GM21717 (cell line): ENCODE data around the gene CES2.

Experiments
- ATAC-seq: cut with Tn5 transposase; IDR thresholded peaks from one replicate; pipeline ENCODE4 v1.9.1; 2021; ENCODE audit warnings: mild to moderate bottlenecking, moderate library complexity; ENCODE audit not compliant: unreplicated experiment

Gene CES2

DNA sequence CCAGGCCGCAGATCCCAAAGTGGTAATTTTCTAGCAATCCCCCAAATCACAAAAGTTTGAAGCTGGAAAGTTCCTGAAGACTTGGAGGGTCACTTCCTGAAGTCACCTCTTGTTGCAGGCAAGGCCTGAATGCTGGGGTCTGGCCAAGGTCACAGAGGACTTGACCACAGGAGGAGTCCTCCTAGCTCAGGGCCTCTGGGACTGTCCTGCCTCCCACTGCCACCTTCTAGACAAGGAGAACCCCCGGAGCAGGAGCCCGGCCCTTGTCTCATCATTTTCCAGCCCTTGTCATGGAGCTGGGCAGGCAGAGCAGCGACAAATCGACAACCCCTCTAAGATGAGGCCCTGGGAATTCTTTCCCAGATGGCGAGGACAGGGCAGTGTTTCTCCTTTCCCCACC, 17.0 kb upstream of the CES2 start:
- ATAC-seq = no peak

GRCh38 chr16:66918803-66919568, 16.3 kb upstream of the CES2 start, which contains the start of gene CDH16:
Gene CDH16 (minus strand): TSS chr16:66918885. CDS start chr16:66918065, 820 bp downstream.
- no peak for ATAC-seq

- no peak for ATAC-seq
Measured at GRCh38 chr16:66919569-66920298, 15.6 kb upstream of the CES2 start.

DNA sequence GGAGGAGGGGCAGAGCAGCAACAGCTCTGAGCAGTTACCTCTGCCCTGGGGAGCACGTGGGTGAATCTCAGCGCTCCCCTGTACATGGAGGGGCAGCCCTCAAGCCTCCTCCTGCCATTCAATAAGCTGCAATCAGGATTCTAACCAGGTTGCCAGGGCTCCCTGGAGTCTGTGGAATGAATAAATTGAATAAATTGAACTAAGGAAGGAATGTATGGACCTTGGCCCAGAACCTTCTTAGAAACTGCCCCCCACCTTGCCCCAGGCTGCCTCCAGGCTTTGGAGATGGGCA, 15.1 kb upstream of the CES2 start:
- no peak for ATAC-seq

DNA sequence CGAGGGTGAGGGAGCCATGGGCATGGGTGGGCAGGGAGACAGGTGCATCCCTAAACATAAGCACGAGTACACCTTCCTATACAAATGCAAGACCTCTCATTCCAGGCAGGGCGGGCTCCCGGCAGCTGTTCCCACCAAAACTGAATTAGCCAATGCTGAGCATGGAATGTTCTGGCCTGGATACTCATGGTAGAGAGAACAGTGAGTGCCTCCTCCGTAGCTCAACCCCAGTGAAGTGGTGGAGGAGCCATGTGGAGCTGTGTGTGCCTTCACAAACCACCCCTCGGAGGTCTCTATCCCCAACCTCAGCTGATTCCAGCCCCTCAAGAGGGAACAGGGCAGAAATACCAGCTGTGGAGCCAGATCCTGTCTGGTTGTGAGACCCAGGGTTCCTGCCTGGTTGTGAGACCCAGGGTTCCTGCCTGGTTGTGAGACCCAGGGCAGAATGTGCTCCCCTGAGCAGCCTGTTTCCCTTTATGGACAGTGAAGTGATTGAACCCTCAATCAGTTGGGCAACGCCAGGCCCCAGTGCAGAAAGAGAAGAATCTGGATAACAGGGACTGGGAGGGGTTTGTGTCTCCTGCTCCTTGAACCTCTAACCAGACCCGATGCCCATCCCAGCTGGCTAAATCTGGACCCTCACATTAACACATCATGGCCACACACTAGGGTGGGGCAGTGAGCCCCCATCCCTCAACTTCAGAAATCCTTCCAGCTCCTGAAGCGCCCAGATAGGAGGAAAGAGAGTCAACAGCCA, 14.2 kb upstream of the CES2 start:
- no peak for ATAC-seq

DNA sequence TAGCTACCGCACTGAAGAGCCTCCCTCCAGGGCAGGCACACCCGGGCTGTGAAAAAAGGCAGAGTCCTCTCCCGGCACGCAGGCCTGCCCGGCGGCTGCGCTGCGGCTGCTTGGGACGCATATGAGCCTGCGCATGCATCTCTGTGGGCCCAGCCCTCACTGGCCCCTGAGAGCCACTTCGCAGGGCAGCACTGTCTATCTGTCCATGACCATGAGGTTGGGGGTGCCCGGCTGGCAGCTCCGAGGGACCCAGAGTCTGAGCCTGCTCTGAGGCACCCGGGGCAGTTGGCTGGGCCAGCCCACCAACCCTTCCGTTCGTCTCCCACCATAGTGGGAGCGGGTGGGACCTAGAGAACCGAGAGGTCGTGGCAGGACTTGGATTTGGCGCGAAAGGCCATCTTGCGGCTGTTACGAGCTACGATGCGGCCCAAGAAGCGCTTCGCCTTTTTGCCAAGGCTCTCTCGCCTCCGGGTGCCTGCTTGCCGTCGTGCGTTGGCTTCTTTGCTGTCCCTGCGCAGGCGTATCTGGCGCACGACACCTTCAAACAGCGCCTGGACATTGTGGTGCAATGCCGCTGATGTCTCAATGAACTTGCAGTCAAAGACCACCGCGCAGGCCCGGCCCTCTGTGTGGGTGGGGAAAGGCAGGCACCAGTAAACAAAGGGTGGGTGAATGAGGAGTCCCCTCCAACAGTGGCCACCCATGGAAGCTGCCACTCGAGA, 13.4 kb upstream of the CES2 start:
- no peak for ATAC-seq

DNA sequence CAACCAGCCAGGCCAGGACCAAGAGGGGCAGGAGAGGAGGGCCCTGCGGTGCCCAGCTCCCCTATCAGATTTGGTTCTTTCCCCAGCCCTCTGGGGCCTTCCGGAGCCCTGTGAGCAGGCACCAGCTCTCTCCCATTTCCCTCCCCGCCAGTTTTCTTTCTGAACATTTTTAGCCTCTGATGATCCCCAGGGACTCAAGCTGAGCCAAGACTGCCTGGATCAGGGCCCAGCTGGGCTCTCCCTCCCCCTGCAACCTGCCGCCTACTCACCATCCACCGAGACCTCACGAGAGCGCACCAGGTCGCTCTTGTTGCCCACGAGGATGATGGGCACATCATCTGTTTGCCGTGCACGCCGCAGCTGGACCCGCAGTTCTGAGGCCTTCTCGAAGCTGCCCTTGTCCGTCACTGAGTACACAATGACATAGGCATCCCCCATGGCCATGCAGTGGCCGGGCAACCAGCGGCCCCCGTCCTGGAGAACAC, 12.0 kb upstream of the CES2 start:
- no peak for ATAC-seq

DNA sequence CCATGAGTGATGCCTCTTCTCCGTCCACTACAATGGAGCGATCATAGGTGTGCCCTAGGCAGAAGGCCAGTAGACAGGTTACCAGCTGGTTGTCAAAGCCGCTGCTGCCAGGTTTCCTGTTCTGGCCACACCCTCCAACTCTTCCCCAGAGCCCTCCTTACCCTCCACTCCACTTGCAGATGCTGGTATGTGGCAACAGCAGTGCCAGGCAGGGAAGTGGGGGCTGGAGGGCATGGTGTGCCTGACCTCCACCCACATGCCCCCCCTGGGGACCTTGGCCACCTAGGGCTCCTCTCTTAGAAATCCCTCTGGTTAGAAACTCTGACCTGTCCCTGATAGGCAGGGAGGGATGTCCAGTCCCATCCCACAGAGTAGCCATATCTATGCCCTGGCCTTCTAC, 11.4 kb upstream of the CES2 start:
- no peak for ATAC-seq

DNA sequence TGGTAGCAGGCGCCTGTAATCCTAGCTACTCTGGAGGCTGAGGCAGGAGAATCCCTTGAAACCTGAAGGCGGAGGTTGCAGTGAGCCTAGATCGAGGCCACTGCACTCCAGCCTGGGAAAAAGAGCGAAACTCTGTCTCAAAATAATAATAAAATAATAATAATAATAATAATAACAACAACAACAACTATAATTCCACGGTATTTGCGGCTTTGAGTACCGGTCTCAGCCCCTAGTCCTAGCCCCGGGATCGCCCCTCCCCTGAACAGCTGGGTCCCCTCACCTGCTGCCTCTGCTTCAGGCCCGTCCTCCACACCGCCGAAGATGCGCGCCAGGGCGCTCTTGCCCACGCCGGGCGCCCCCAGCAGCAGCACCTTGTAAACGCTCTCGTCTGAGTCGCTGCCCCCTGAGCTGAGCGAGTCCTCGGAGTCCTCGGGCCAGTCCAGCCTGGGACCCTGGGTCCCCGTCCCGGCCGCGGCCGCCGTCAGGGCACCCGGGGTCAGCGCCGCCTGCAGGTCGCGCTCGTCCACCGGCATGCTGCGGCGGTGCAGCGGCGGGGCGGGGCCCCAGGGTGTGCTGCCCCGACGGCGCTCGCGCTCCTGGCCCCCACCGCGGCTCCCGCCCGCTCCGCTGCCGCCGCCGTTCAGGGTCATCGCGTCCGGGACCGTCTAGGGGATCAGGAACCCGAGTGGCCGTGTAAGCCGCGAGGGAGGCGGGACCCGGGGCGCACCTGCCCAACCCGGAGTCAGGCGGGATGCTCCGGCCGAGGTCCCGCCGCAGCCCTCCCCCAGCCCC, 10.6 kb upstream of the CES2 start:
- no peak for ATAC-seq

DNA sequence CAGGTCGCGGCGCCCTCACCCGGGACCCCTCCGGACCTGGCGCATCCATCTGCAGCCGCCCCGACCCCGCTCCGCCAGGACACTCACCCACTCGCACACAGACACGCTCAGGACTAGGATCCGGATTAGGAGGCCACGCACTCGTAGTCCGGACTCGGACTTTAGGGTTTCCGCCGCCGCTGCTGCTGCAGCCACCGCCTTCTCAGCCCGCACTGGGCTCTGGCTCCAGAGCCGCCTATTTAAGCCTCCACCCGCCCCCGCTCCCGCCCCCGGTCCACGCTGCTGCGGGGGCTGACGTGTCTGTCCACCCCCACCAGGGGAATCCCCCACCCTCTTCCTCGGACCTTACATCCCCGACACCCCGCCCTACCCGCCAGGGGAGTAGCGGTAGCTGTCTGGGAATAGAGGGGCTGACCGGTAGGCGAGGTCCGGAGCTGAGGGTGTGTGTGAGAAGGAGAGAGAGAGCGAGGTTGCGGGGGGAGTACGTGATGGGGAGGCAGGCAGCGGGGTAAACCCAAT, 9.9 kb upstream of the CES2 start, which contains the start of gene RRAD:
TSS of gene RRAD (minus strand) at position 214 of the 519 bp plus-strand sequence. CDS start 356 bp downstream, outside the sequence.
- ATAC-seq = no peak

GRCh38 chr16:66926171-66926947, 9.0 kb upstream of the CES2 start:
- ATAC-seq = no peak

DNA sequence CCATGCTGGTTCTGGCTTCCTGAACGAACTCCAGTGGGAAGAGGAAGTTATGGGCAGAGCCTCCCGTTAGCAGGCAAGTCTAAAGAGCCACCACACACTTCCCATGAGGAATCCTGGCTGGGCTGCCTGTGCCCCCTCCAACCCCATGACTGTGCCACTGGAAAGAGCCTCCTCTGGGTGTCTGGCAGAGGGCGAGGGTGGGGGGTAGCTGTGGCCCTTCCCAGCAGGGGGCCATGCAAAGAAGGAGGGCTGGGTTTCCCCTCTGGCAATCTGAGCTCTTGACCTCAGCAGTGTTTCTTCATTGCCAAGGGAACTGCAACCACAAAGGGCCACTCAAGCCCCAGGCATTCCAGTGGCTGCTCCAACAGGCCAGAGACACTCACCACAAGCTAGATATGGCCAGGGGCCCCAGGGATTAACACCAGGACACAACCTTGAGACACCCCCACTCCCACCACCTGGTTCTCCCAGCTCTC, 8.3 kb upstream of the CES2 start:
- no peak for ATAC-seq

DNA sequence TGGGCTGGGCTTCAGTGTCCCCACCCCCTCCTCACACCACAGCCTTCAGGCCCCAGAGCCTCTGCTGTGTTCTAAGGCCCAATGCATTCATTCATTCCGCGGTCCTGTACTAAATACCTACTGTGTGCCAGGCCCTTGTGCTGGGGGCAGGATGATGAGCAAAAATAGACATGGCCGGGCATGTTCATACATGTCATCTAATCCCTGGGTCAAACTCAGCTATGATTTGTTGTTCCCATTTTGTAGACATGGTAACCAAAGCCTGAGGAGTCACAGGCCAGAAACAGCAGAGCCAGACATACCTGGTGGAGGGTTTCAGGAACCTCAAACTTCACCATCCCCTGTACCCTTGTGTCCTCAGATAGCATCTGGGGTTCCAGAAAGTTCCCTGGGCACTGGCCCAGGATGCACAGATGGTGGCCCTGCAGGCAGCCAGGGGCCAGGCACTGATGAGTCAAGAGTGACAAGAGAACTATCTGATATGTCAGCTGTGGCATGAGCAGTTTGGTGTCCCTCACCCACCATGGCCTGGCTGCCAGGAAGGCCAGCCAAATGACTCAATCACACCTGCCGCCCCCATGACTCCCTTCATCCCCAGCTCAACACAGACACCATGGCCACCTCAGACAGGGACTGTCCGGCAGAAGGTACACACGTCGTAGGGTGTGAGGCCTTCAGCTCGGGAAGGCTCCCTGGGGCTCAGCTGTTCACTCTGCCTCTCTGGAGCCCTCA, 7.2 kb upstream of the CES2 start:
- no peak for ATAC-seq

- ATAC-seq = no peak
Measured at GRCh38 chr16:66928702-66929388, 6.5 kb upstream of the CES2 start.

- no peak for ATAC-seq
Measured at GRCh38 chr16:66930189-66930588, 5.1 kb upstream of the CES2 start.

GRCh38 chr16:66931665-66932064, 3.7 kb upstream of the CES2 start:
- ATAC-seq = no peak

DNA sequence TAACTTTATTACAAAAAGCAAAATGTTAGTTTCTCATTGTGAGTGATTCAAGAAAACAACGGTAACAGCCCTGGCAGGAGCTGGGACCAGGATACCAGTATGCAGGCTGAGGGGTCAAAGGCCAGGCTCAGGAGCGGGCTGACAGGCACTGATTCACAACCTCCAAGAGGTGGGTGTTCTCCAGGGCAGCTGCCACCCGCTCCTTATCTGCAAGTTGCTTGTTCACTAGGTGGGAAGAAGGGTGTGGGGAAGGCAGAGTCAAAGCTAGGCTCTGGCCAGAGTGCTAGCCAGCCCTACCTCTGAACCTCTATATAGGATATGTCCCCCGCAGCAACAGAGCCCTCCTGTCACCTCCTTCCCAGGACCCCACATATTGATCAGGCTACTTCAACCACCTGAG, 3.2 kb upstream of the CES2 start:
- ATAC-seq = no peak

- ATAC-seq = peak; percentile 14
Measured at GRCh38 chr16:66933776-66934137, 1.6 kb upstream of the CES2 start.
